HCT116 (cell line): Measurements from ENCODE around the gene HIRIP3. TPM values are rescaled to one million over a fixed set of nuclear protein-coding genes. Genes with fewer than 3 reads are reported as not detected.

Experiments used
- ATAC-seq: fragments of 200-7000 bp; cut with Tn5 transposase; 2 replicates; pipeline ENCODE4 v1.9.1; 2020; ENCODE audit warnings: mild to moderate bottlenecking, moderate library complexity
- BruUV-seq: library from RNA; stranded (reverse); fragments of 400-500 nt; replicated peaks from 2 replicates; lab custom pipeline; 2021; lab: Mats Ljungman, UMichigan
- CTCF ChIA-PET: fragments of 300-600 bp; sonication (Branson Sonifier 250); formaldehyde crosslinking; loops from one replicate; lab custom pipeline; 2021; ENCODE audit warnings: antibody characterized with exemption; lab: Charles Lee
- POLR2A ChIA-PET: fragments of 300-600, 350-600 bp; sonication (Branson Sonifier 250); formaldehyde crosslinking; loops from one replicate; lab custom pipeline; 2021; ENCODE audit warnings: antibody characterized with exemption; lab: Charles Lee
- RAD21 ChIA-PET, 2 experiments: fragments of 300-600 bp; sonication (Branson Sonifier 250); formaldehyde crosslinking; loops; one replicate each; lab custom pipeline; 2023; ENCODE audit warnings: low total read pairs in 2 of 2; ENCODE audit not compliant: uncharacterized antibody in 2 of 2, unreplicated experiment in 2 of 2, low non-redundant PET in 1 of 2; lab: Charles Lee
- DNase-seq: peaks from one replicate; pipeline ENCODE4 v3.0.0-alpha.2; 2010; ENCODE audit warnings: low read depth, low spot score
- H2AFZ ChIP-seq: fragments of 200-600 bp; shearing (Covaris generic), sonication (generic); 2 replicates; pipeline ENCODE4 v1.6.1; 2017; ENCODE audit warnings: low read depth, mixed run types, mixed read lengths, antibody characterized with exemption, low read length; ENCODE audit not compliant: poor library complexity, severe bottlenecking
- H3K27ac ChIP-seq: 2 replicates; pipeline ENCODE4 v1.5.1; 2012; ENCODE audit warnings: low read depth, low read length
- H3K27me3 ChIP-seq: fragments of 200-600 bp; sonication (generic); 2 replicates; pipeline ENCODE4 v1.6.1; 2016; ENCODE audit warnings: mixed run types, low read length, mixed read lengths; ENCODE audit not compliant: insufficient read depth
- H3K36me3 ChIP-seq, 2 experiments: fragments of 200-500 bp in 1 of 2; fragments of 200-600 bp in 1 of 2; sonication (Bioruptor generic) in 1 of 2; sonication (generic) in 1 of 2; 2 replicates each; pipeline versions ENCODE4 v1.5.1 to v1.6.1; 2014 to 2016; ENCODE audit warnings: low read length in 2 of 2, inconsistent platforms in 1 of 2, mixed read lengths in 1 of 2, mixed run types in 1 of 2; ENCODE audit not compliant: insufficient read depth in 2 of 2, control insufficient read depth in 1 of 2
- H3K4me1 ChIP-seq, 2 experiments: fragments of 200-600 bp in 1 of 2; sonication (generic) in 1 of 2; 2 replicates each; pipeline versions ENCODE4 v1.5.1 to v1.6.1; 2012 to 2017; ENCODE audit warnings: low read length in 2 of 2, inconsistent platforms in 1 of 2, mild to moderate bottlenecking in 1 of 2, mixed read lengths in 1 of 2, mixed run types in 1 of 2, moderate library complexity in 1 of 2; ENCODE audit not compliant: insufficient read depth in 2 of 2, control insufficient read depth in 1 of 2
- H3K4me2 ChIP-seq: fragments of 200-600 bp; sonication (generic); 2 replicates; pipeline ENCODE4 v1.6.1; 2017; ENCODE audit warnings: mixed run types, low read length, mixed read lengths
- H3K4me3 ChIP-seq, 2 experiments: fragments of 200-600 bp in 1 of 2; sonication (generic) in 1 of 2; replicated peaks in 1 of 2; 2 replicates each; pipeline ENCODE4 v1.5.1; 2011 to 2016; ENCODE audit warnings: low read length in 2 of 2, control low read depth in 1 of 2, low read depth in 1 of 2, mild to moderate bottlenecking in 1 of 2, mixed read lengths in 1 of 2, mixed run types in 1 of 2
- H3K79me2 ChIP-seq: fragments of 200-600 bp; sonication (generic); 2 replicates; pipeline ENCODE4 v1.6.1; 2017; ENCODE audit warnings: mild to moderate bottlenecking, mixed run types, low read length, moderate library complexity, mixed read lengths; ENCODE audit not compliant: insufficient read depth
- H3K9ac ChIP-seq: fragments of 200-600 bp; sonication (generic); 2 replicates; pipeline ENCODE4 v1.6.1; 2016; ENCODE audit warnings: low read length, mixed read lengths
- H3K9me2 ChIP-seq: fragments of 200-600 bp; sonication (generic), shearing (Covaris generic); 2 replicates; pipeline ENCODE4 v1.6.1; 2017; ENCODE audit warnings: mixed run types, mild to moderate bottlenecking, moderate library complexity; ENCODE audit not compliant: insufficient read depth
- H3K9me3 ChIP-seq, 2 experiments: fragments of 200-500 bp in 1 of 2; fragments of 200-600 bp in 1 of 2; sonication (Bioruptor generic) in 1 of 2; sonication (generic) in 1 of 2; 2 replicates each; pipeline ENCODE4 v1.6.1; 2014 to 2017; ENCODE audit warnings: low read length in 2 of 2, mixed read lengths in 2 of 2, inconsistent platforms in 1 of 2, low read depth in 1 of 2, mild to moderate bottlenecking in 1 of 2, mixed run types in 1 of 2, moderate library complexity in 1 of 2; ENCODE audit not compliant: control insufficient read depth in 1 of 2, insufficient read depth in 1 of 2
- H4K20me1 ChIP-seq: fragments of 200-600 bp; sonication (generic), shearing (Covaris generic); 2 replicates; pipeline ENCODE4 v1.6.1; 2017; ENCODE audit warnings: mixed run types, mild to moderate bottlenecking, moderate library complexity; ENCODE audit not compliant: insufficient read depth
- SIN3A ChIP-seq: IDR thresholded peaks from 2 replicates; pipeline ENCODE4 v1.6.1; 2012; ENCODE audit warnings: low read depth
- intact Hi-C: fragments of 100-400 bp; cut with micrococcal nuclease; formaldehyde crosslinking; loops from 2 replicates; pipeline ENCODE4 v1.10.0; 2022
- total RNA-seq: library from RNA; stranded (reverse); gene quantifications from one replicate; pipeline ENCODE4 v1.2.1, GENCODE V29; 2021; ENCODE audit not compliant: unreplicated experiment
- TF ChIP-seq, protein P1 (sequence below): IDR thresholded peaks from 2 replicates; pipeline ENCODE4 v1.6.1; 2012; ENCODE audit warnings: low read depth

HIRIP3 gene
- total RNA-seq, 1 experiment from 2014 or later = 21.8 TPM

GRCh38 chr16:30028438-30029076 is 33.1 kb upstream of the HIRIP3 start:
- H3K27me3 ChIP-seq = no peaks in the 10 kb centered on the region
- ChIA-PET RAD21 (no interaction called here), CTCF (no interaction called here)

More at GRCh38 chr16:30028438-30029076, 33.1 kb upstream of the HIRIP3 start:
- no peak overlapping the region for H3K27ac ChIP-seq
- peaks cover 0 to 5% of the 10 kb centered on the region in 2 experiments; a peak in 2 of 4 replicates for H3K4me1 ChIP-seq
- H3K9me2 ChIP-seq = no peaks in the 10 kb centered on the region
- POLR2A ChIA-PET = no interaction called here
- H4K20me1 ChIP-seq = no peaks in the 10 kb centered on the region
- H3K79me2 ChIP-seq = no peaks in the 10 kb centered on the region
- TF ChIP-seq, protein P1, sequence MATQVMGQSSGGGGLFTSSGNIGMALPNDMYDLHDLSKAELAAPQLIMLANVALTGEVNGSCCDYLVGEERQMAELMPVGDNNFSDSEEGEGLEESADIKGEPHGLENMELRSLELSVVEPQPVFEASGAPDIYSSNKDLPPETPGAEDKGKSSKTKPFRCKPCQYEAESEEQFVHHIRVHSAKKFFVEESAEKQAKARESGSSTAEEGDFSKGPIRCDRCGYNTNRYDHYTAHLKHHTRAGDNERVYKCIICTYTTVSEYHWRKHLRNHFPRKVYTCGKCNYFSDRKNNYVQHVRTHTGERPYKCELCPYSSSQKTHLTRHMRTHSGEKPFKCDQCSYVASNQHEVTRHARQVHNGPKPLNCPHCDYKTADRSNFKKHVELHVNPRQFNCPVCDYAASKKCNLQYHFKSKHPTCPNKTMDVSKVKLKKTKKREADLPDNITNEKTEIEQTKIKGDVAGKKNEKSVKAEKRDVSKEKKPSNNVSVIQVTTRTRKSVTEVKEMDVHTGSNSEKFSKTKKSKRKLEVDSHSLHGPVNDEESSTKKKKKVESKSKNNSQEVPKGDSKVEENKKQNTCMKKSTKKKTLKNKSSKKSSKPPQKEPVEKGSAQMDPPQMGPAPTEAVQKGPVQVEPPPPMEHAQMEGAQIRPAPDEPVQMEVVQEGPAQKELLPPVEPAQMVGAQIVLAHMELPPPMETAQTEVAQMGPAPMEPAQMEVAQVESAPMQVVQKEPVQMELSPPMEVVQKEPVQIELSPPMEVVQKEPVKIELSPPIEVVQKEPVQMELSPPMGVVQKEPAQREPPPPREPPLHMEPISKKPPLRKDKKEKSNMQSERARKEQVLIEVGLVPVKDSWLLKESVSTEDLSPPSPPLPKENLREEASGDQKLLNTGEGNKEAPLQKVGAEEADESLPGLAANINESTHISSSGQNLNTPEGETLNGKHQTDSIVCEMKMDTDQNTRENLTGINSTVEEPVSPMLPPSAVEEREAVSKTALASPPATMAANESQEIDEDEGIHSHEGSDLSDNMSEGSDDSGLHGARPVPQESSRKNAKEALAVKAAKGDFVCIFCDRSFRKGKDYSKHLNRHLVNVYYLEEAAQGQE = peak; percentile 83
- no peak for TF ChIP-seq SIN3A
- TF ChIP-seq, all 23 proteins: peak for 1
- H3K9ac ChIP-seq = no peak overlapping the region
- no TSS peak for BruUV-seq
- no peak for DNase-seq
- H2AFZ ChIP-seq = no peak overlapping the region
- peak; percentile 45 for ATAC-seq
- no peaks in the 10 kb centered on the region for H3K9me3 ChIP-seq
- intact Hi-C loops = loop anchor here (10.0 kb wide), 1 partner anchor 914 kb away; no protein-coding TSS in a partner anchor
- no peak overlapping the region for H3K4me2 ChIP-seq
- H3K4me3 ChIP-seq = no peak overlapping the region
- no peaks in the 10 kb centered on the region for H3K36me3 ChIP-seq
